ENCODE data around the gene TMEM231. TPM values are rescaled to one million over a fixed set of nuclear protein-coding genes. Genes with fewer than 3 reads are reported as not detected.

Gene TMEM231
- 13.7 TPM for total RNA-seq
- 8.6 TPM for polyA plus RNA-seq (ENCODE audit: insufficient read depth, low read depth, low replicate concordance)
- long read RNA-seq, donor 1, full-length matches to known transcripts, result 3 of 3 reads
- long read RNA-seq, donor 1, partial matches to known transcripts, result 0 of 3 reads
- long read RNA-seq, donor 1, other reads (novel, unspliced or antisense), result 0 of 3 reads
- long read RNA-seq, donor 2, full-length matches to known transcripts, result 9 of 9 reads
- long read RNA-seq, donor 2, partial matches to known transcripts, result 0 of 9 reads
- long read RNA-seq, donor 2, other reads (novel, unspliced or antisense), result 0 of 9 reads
- long read RNA-seq, donor 3, full-length matches to known transcripts, result 6 of 6 reads
- long read RNA-seq, donor 3, partial matches to known transcripts, result 0 of 6 reads
- long read RNA-seq, donor 3, other reads (novel, unspliced or antisense), result 0 of 6 reads
- long read RNA-seq, donor 4, full-length matches to known transcripts, result 6 of 6 reads
- long read RNA-seq, donor 4, partial matches to known transcripts, result 0 of 6 reads
- long read RNA-seq, donor 4, other reads (novel, unspliced or antisense), result 0 of 6 reads
- long read RNA-seq, donor 5, result 0 reads
- long read RNA-seq, donor 6, result 0 reads
- long read RNA-seq, donor 7, full-length matches to known transcripts, result 17 of 27 reads
- long read RNA-seq, donor 7, partial matches to known transcripts, result 2 of 27 reads
- long read RNA-seq, donor 7, other reads (novel, unspliced or antisense), result 8 of 27 reads
- long read RNA-seq, donor 8, full-length matches to known transcripts, result 6 of 6 reads
- long read RNA-seq, donor 8, partial matches to known transcripts, result 0 of 6 reads
- long read RNA-seq, donor 8, other reads (novel, unspliced or antisense), result 0 of 6 reads
- long read RNA-seq, donor 9, full-length matches to known transcripts, result 2 of 2 reads
- long read RNA-seq, donor 9, partial matches to known transcripts, result 0 of 2 reads
- long read RNA-seq, donor 9, other reads (novel, unspliced or antisense), result 0 of 2 reads
- long read RNA-seq, donor 10, full-length matches to known transcripts, result 4 of 4 reads
- long read RNA-seq, donor 10, partial matches to known transcripts, result 0 of 4 reads
- long read RNA-seq, donor 10, other reads (novel, unspliced or antisense), result 0 of 4 reads

- H3K4me1 ChIP-seq (ENCODE audit: control insufficient read depth in 2 of 3, insufficient read depth in 2 of 3, low read depth in 1 of 3, low read length in 3 of 3), result peaks cover 0 to 4% (median 0%) of the 10 kb centered on the region in 3 donors
- no peak for TF ChIP-seq CTCF (IDR thresholded peaks at IDR 0.05; ENCODE audit: borderline replicate concordance, extremely low read depth, insufficient read depth)
- intact Hi-C loops (cut with DNase I), result no loop called here
- peak within 1 kb of the TSS; percentile 58 to 87 for H3K27ac ChIP-seq (ENCODE audit: low read depth in 2 of 2, low read length in 2 of 2)
- H3K27me3 ChIP-seq (ENCODE audit: control insufficient read depth, insufficient read depth, low read length), result no peaks in the 10 kb centered on the region
- H3K4me3 ChIP-seq (ENCODE audit: low read length in 3 of 3), result peak within 1 kb of the TSS; percentile 69 to 78 (median 71)
- FAIRE-seq, result peak; percentile 35
- peak within 1 kb of the TSS; percentile 25 to 80 (median 55) for H3K9ac ChIP-seq (ENCODE audit: low read length in 3 of 3)
- H3K36me3 ChIP-seq (ENCODE audit: control insufficient read depth in 2 of 3, insufficient read depth in 3 of 3, low read length in 3 of 3), result no peaks in the 10 kb centered on the region
- H3K9me3 ChIP-seq (ENCODE audit: control insufficient read depth in 2 of 3, insufficient read depth in 1 of 3, low read length in 3 of 3), result no peaks in the 10 kb centered on the region
- peak; percentile 96 to 99 (median 98) for DNase-seq
Observed at GRCh38 chr16:75555707-75556430, at the start of gene TMEM231. Gene TMEM231, minus strand, starts transcription at chr16:75556252. Its CDS starts 43 bp downstream, at chr16:75556209.

- TF ChIP-seq CTCF (IDR thresholded peaks at IDR 0.05; ENCODE audit: borderline replicate concordance, extremely low read depth, insufficient read depth), result no peak
- Histone ChIP-seq H3K27me3 (ENCODE audit: control insufficient read depth, insufficient read depth, low read length) (no peaks in the 10 kb centered on the region), H3K36me3 (ENCODE audit: control insufficient read depth in 2 of 3, insufficient read depth in 3 of 3, low read length in 3 of 3) (peaks cover 12 to 39% (median 21%) of the 10 kb centered on the region in 3 donors), H3K4me1 (ENCODE audit: control insufficient read depth in 2 of 3, insufficient read depth in 2 of 3, low read depth in 1 of 3, low read length in 3 of 3) (no peaks in the 10 kb centered on the region), H3K4me3 (ENCODE audit: low read length in 3 of 3) (no peak overlapping the region), H3K9ac (ENCODE audit: low read length in 3 of 3) (no peak overlapping the region), H3K27ac (ENCODE audit: low read depth in 2 of 2, low read length in 2 of 2) (no peak overlapping the region), H3K9me3 (ENCODE audit: control insufficient read depth in 2 of 3, insufficient read depth in 1 of 3, low read length in 3 of 3) (no peaks in the 10 kb centered on the region)
- DNase-seq (no peak), FAIRE-seq (no peak)
- intact Hi-C loops (cut with DNase I), result no loop called here
Observed at GRCh38 chr16:75603241-75603640, 47.2 kb upstream of the TMEM231 start.

- FAIRE-seq, result no peak
- Histone ChIP-seq H3K27ac (ENCODE audit: low read depth in 2 of 2, low read length in 2 of 2) (no peak overlapping the region), H3K9ac (ENCODE audit: low read length in 3 of 3) (no peak overlapping the region), H3K36me3 (ENCODE audit: control insufficient read depth in 2 of 3, insufficient read depth in 3 of 3, low read length in 3 of 3) (peaks cover 12 to 24% (median 20%) of the 10 kb centered on the region in 3 donors), H3K4me1 (ENCODE audit: control insufficient read depth in 2 of 3, insufficient read depth in 2 of 3, low read depth in 1 of 3, low read length in 3 of 3) (no peaks in the 10 kb centered on the region), H3K4me3 (ENCODE audit: low read length in 3 of 3) (no peak overlapping the region), H3K9me3 (ENCODE audit: control insufficient read depth in 2 of 3, insufficient read depth in 1 of 3, low read length in 3 of 3) (no peaks in the 10 kb centered on the region), H3K27me3 (ENCODE audit: control insufficient read depth, insufficient read depth, low read length) (no peaks in the 10 kb centered on the region)
- no peak for DNase-seq
- no peak for TF ChIP-seq CTCF (IDR thresholded peaks at IDR 0.05; ENCODE audit: borderline replicate concordance, extremely low read depth, insufficient read depth)
- intact Hi-C loops (cut with DNase I), result no loop called here
Observed at GRCh38 chr16:75599452-75600277, 43.6 kb upstream of the TMEM231 start.

Measured in kidney (tissue), 22 donors.